SK-N-SH treated with all-trans-retinoic acid at 6 μM for 48 hours (cell line): ENCODE data around the gene ZC3H7B.
"Not testable (repeated sequence)": the region's sequence is repeated elsewhere in the genome, so short reads cannot be mapped to it uniquely, and the experiment has no call there.

Experiments used
- ATAC-seq: fragments of 200-7000 bp; cut with Tn5 transposase; 3 replicates; pipeline ENCODE4 v1.9.1; 2020; ENCODE audit warnings: mild to moderate bottlenecking, moderate library complexity
- BACH2 ChIP-seq: fragments of 250-450 bp; sonication (Bioruptor Pico); IDR thresholded peaks from 2 replicates; pipeline ENCODE4 v1.9.0; 2021; ENCODE audit warnings: mild to moderate bottlenecking, borderline replicate concordance
- ISL1 ChIP-seq: fragments of 250-450 bp; sonication (Bioruptor Pico); IDR thresholded peaks from 2 replicates; pipeline ENCODE4 v2.1.2; 2022; ENCODE audit warnings: mild to moderate bottlenecking, moderate library complexity
- OSR1 ChIP-seq: fragments of 250-450 bp; sonication (Bioruptor Pico); IDR thresholded peaks from 2 replicates; pipeline ENCODE4 v1.8.0; 2022; ENCODE audit warnings: moderate library complexity, mild to moderate bottlenecking, inconsistent platforms
- PPARA ChIP-seq: fragments of 250-450 bp; sonication (Bioruptor Pico); IDR thresholded peaks from 2 replicates; pipeline ENCODE4 v1.5.0; 2020; ENCODE audit warnings: mild to moderate bottlenecking, borderline replicate concordance
- SNAI2 ChIP-seq: fragments of 250-450 bp; sonication (Bioruptor Pico); IDR thresholded peaks from 2 replicates; pipeline ENCODE4 v1.5.0; 2020; ENCODE audit warnings: mild to moderate bottlenecking, moderate library complexity
- TOX ChIP-seq: fragments of 250-450 bp; sonication (Bioruptor Pico); IDR thresholded peaks from 2 replicates; pipeline ENCODE4 v1.8.0; 2021; ENCODE audit warnings: mild to moderate bottlenecking, moderate library complexity, borderline replicate concordance
- TSHZ2 ChIP-seq: fragments of 250-450 bp; sonication (Bioruptor Pico); IDR thresholded peaks from 2 replicates; pipeline ENCODE4 v1.5.0; 2020; ENCODE audit warnings: mild to moderate bottlenecking, moderate library complexity
- ZFP30 ChIP-seq: fragments of 450-650 bp; formaldehyde crosslinking; IDR thresholded peaks from 2 replicates; pipeline ENCODE4 v1.5.0; 2022; ENCODE audit warnings: mild to moderate bottlenecking, moderate library complexity
- ZNF565 ChIP-seq: fragments of 450-650 bp; formaldehyde crosslinking; conservative IDR thresholded peaks from 2 replicates; pipeline ENCODE4 v1.5.0; 2020; ENCODE audit warnings: low read depth, mild to moderate bottlenecking, moderate library complexity
- TF ChIP-seq, protein P1 (sequence below): fragments of 250-450 bp; sonication (Bioruptor Pico); IDR thresholded peaks from 2 replicates; pipeline ENCODE4 v1.8.0; 2020; ENCODE audit warnings: mild to moderate bottlenecking, moderate library complexity, borderline replicate concordance
- TF ChIP-seq, protein P2 (sequence below): fragments of 250-450 bp; sonication (Bioruptor Pico); IDR thresholded peaks from 2 replicates; pipeline ENCODE4 v1.8.0; 2021; ENCODE audit warnings: low read depth, mild to moderate bottlenecking, moderate library complexity, borderline replicate concordance

The ZC3H7B gene

DNA sequence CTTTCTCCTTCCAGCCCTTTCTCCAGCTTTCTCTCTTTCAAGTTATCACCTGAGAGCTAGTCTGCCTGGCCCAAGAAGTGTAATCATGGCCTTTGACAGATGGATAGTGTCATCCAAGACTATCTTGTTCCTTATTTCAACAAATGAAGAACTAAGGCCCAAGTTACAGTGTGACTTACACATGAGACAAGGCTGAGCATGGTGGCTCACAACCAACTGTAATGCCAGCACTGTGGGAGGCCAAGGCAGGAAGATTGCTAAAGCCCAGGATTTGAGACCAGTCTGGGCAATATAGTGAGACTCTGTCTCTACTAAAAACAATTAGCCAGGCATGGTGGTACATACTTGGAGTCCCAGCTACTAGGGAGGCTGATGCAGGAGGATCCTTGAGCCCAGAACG, 11.7 kb upstream of the ZC3H7B start (continued):
- TF ChIP-seq, protein P1, sequence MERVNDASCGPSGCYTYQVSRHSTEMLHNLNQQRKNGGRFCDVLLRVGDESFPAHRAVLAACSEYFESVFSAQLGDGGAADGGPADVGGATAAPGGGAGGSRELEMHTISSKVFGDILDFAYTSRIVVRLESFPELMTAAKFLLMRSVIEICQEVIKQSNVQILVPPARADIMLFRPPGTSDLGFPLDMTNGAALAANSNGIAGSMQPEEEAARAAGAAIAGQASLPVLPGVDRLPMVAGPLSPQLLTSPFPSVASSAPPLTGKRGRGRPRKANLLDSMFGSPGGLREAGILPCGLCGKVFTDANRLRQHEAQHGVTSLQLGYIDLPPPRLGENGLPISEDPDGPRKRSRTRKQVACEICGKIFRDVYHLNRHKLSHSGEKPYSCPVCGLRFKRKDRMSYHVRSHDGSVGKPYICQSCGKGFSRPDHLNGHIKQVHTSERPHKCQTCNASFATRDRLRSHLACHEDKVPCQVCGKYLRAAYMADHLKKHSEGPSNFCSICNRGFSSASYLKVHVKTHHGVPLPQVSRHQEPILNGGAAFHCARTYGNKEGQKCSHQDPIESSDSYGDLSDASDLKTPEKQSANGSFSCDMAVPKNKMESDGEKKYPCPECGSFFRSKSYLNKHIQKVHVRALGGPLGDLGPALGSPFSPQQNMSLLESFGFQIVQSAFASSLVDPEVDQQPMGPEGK (CRISPR knock-in tag) = no peak
- TF ChIP-seq PPARA = no peak
- TF ChIP-seq, all 23 proteins: peak for 0

DNA sequence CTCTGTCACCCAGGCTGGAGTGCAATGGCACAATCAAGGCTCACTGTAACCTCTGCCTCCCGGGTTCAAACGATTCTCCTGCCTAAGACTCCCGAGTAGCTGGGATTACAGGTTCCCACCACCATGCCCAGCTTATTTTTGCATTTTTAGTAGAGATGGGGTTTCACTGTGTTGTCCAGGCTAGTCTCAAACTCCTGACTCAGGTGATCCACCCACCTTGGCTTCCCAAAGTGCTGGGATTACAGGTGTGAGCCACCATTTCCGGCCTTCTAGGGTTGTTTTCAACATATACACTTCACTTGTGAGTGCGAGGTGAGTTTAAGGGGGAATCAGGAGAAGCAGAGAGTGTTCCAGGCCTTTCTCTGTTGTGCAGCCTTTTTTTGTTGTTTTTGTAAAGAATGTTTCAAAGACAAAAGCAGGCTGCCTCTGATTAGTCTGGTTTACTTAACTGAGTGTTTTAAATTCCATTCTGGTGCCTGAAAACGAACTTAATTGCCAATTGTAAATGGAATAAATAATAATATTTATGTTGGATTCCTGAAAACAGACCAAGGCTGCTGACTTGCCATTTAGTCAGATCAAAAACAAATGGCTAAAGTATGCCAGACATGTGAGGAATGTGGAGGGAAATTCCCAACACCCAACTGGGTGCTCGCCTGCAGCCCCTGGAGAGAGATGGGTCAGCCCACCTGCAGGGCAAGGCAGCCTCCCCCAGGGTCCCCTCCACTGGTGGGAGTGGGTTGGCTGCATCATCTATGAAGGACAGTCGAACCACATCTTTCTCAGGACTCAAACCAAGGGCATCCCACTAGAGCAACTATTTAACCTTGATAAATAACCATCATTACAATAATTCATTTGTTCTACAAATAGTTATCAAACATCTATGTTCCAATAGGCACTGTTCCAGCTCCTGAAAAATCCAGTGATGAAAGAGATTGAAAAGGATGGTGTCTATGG, 10.8 kb upstream of the ZC3H7B start:
- TF ChIP-seq ZFP30 (CRISPR knock-in tag) = no peak
- TF ChIP-seq, protein P2, sequence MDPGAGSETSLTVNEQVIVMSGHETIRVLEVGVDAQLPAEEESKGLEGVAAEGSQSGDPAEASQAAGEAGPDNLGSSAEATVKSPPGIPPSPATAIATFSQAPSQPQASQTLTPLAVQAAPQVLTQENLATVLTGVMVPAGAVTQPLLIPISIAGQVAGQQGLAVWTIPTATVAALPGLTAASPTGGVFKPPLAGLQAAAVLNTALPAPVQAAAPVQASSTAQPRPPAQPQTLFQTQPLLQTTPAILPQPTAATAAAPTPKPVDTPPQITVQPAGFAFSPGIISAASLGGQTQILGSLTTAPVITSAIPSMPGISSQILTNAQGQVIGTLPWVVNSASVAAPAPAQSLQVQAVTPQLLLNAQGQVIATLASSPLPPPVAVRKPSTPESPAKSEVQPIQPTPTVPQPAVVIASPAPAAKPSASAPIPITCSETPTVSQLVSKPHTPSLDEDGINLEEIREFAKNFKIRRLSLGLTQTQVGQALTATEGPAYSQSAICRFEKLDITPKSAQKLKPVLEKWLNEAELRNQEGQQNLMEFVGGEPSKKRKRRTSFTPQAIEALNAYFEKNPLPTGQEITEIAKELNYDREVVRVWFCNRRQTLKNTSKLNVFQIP (CRISPR knock-in tag) = no peak
- TF ChIP-seq BACH2 (CRISPR knock-in tag) = no peak
- TF ChIP-seq OSR1 (CRISPR knock-in tag) = no peak
- peak; percentile 32; the same call in 1 of the 2 replicates for TF ChIP-seq ISL1 (CRISPR knock-in tag)
- no peak for ATAC-seq

- ATAC-seq = not testable (repeated sequence)
These were observed 6.5 kb upstream of the ZC3H7B start for GRCh38 chr22:41294816-41295215.

DNA sequence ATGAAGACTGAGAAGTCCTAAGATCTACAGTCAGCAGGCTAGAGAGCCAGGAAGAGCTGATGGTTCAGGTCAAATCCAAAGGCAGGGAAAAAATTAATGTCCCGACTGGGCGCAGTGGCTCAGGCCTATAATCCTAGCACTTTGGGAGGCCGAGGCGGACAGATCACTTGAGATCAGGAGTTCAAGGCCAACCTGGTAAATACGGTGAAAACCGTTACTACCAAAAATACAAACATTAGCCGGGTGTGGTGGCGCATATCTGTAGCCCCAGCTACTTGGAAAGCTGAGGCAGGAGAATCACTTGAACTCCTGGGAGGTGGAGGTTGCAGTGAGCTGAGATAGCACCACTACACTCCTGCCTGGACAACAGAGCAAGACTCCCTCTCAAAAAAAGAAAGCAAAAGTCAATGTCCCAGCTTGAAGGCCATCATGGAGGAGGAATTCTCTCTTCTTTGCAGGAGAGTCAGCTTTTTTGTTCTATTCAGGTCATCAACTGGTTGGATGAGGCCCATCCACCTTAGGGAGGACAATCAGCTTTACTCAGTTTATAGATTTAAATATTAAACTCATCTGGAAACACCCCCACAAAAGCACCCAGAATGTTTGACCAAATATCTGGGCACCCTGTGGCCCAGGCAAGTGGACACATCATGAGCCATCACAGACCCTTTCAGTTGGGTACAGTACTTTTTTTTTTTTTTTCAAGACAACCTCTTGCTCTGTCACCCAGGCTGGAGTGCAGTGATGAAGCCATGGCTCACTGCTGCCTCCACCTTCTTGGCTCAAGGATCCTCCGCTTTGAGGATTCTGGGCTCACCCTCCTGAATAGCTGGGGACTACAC, 4.3 kb upstream of the ZC3H7B start:
- no peak for ATAC-seq
- no peak for TF ChIP-seq SNAI2
- TF ChIP-seq TOX (CRISPR knock-in tag) = no peak

GRCh38 chr22:41300661-41301060, 664 bp upstream of the ZC3H7B start:
- TF ChIP-seq TSHZ2 = no peak
- TF ChIP-seq, protein P1 (CRISPR knock-in tag) = no peak
- TF ChIP-seq BACH2 (CRISPR knock-in tag) = no peak
- no peak for TF ChIP-seq OSR1 (CRISPR knock-in tag)
- TF ChIP-seq ZNF565 (CRISPR knock-in tag) = no peak
- ATAC-seq = no peak
